ENCODE data around the gene GRM8.

GRCh38 chr7:126443951-126444350, 808.8 kb downstream of the GRM8 start:
- TF ChIP-seq CTCF (IDR thresholded peaks at IDR 0.05) (no peak), SIN3A (IDR thresholded peaks at IDR 0.05; ENCODE audit: borderline replicate concordance, insufficient read depth, low read depth, low read length) (no peak), POLR2AphosphoS5 (IDR thresholded peaks at IDR 0.05; ENCODE audit: low read depth, low read length) (no peak), REST (IDR thresholded peaks at IDR 0.05; ENCODE audit: insufficient read depth in 1 of 2, low read depth in 2 of 2, low read length in 1 of 2) (no peak), TCF7L2 (IDR thresholded peaks at IDR 0.05; ENCODE audit: low read depth, low read length) (no peak)
